ENCODE data around the gene METTL17.
"Not testable (repeated sequence)": the region's sequence is repeated elsewhere in the genome, so short reads cannot be mapped to it uniquely, and the experiment has no call there.

METTL17 gene

DNA sequence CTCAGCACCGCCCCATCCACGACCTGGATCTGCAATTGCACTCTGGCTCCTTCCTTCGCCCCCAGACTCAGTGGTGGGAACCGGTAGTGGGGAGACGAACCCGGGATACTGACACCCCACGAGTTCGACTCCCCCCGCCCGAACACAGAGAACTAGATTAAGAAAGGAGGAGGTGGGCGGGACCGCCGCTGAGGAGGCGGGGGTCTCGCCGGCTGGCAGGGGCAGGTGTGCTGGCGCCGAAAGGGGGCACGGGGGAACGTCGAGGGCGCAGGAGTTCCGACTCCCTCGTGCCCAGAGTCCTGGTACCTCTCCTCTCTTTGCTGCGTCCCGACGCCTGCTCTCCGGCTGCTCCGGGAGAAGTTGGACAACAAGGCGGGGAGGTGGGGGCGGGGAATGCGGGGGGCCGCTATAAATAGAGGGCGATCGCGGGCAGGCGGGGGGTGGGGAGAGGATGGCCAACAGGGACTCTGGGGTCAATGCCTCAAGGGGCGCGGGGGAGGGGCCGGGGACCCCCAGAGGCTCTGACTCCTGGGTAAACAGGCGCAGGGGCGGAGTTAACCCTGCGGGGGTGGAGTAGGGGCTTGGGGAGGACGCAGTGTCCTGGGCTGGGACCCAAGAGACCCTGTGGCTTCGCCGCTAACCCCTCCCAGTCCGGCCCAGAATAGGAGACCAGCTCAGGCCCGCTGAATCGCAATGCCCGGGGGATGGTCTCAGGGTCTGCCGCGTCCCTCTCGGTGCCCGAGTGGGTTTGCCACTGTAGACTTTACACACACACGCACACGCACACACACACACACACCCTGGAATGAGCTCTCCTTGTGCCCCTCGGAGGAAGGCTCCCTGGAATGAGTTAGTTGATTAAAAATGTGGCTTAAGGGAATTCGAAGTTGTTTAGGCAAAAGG lies 35.8 kb downstream of the METTL17 start:
- DNase-seq: no peak

DNA sequence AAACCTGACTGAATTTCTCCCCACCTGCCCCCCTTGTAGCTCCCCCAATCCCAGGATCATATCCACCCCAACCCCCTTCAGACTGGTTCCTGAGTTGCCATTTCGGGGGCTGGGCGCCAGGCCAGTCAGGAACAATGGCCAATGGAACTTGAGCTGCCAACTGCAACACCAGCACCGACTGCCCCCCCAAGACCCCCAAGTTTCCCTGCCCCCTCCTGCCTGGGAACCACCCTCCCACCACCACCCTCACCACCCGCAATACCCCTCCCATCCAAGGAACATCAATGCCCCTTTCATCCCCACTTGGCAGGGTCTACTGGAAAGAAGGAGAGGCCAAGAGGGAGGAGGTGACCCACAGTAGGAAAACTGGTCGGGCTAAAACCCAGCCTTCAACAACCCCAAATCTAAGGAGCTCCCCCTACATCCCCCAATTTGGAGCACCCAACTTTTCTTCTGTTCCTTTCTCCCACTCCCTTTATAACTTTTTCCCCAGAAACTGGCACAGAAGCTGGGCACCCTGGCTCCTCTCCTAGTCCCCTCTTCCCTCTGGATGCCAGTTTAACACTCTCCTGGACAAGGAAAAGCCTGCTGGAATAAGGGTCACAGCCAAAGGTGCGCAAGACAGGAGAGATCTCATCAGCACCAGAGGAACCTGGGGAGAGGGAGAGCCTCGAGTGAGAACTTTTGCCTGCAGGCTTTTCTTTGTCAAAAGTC lies 36.7 kb downstream of the METTL17 start:
- DNase-seq: no peak

DNA sequence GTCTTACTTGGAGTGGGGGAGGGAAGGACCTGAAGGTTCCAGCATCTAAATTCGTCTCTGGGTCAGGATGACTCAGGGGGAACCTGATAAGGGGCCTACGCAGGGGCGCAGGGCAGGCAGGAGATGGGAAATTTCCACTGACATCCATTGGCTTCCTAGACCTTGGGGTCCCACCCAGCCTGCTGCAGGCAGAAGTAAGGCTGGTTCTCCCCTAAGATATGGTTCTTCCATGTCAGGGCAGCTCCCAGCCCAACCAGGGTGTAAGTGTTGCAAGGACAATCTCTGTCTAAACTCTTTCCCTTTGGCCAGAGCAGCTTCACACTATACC lies 37.2 kb downstream of the METTL17 start:
- no peak for DNase-seq

DNA sequence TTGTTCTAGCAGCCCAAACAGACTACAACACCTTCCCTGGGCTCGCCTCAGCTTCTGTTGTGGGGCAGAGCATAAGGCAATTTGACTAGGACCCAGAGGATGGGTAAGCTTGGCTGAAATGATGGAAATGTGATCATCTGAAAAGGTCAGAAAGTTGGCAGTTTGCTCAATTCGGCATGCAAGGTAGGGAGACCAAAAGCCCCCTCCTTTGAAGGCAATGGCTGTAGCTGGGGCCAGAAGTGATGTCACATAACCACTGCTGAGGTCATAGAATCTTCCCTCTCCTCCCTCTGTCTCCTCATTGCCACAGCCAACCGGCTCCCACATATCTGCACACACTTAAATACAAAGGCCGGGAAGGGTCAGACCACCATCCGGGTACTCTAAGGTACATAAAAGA lies 40.1 kb downstream of the METTL17 start, which contains the start of gene TPPP2:
TPPP2 (plus strand) TSS at position 301 of the 400 bp plus-strand sequence. CDS start 365 bp downstream, outside the sequence.
- DNase-seq: no peak

DNA sequence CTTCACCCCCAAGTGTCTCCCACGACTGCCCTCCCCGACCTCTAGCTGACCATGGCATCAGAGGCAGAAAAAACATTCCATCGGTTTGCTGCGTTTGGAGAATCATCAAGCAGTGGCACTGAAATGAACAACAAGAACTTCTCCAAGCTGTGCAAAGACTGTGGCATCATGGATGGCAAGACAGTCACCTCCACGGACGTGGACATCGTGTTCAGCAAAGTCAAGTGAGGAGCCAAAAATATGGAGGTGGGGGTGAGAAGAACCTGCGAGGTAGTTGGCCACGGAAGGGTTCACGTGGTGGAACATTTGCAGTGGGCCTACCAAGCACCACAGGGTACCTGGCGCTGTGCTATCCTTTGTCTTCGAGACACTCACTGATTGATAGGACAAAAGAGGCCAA lies 40.8 kb downstream of the METTL17 start:
- DNase-seq: no peak

DNA sequence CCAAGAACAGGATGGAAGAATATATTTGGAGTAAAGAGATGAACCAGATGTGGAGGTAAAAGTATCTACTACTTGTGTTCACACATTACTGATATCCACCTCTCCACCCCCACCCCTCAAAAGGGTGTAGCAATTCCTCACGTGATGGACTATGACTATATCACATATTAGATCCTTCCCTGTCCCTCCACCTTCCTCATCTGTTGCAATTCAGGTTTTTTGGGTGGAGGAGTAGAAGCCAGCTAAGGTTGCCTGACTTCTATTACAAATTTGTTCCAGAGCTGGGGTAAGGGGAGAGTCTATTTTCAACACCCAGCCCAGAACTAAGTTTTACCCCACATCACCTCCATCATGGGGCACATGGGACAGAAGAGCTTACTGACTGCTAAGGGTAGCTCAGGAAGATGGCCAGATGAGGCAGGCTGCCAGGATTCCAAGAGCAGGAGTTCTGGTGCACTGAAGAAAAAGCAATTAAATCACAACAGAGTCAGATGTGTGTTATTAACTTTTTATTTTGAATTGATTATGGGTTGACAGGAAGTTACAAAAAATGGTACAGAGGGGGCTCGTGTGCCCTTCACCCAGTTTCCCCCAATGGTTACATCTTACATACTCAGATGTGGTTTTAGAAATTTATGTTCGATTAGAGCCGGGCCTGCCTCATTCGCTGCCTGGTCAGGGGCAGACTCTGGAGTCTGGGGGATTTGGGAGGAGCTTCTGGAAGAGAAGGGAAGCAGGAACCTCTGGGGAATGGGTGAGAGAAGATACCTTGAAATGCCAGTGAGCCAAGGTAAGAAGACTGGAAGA lies 42.7 kb downstream of the METTL17 start:
- DNase-seq: no peak

DNA sequence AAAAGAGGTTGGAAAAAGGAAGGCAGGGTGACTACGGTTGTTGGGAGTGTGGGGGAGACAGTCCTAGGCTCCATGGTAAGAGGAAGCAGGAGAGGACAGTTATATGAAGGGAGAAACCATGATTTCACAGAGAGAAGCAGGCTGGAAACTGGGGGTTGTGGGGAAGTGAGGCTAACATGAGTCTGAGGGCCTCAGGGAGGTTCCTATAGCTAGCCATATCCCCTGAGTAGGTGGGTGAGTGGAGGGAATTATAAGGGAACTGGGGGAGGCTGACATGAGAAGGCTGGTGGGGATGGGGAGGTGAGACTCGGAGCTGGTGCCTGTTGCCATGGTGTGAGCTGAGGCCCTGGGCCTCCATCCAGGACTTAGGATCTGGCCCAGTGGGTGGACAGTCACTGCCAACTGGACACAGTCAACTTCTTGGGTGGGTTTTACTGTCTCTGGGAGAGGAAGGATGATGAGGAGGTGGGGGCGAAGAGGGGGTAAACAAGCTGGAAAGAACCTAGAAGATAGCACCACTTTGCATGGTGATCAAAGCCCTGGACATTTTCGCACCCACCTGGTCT lies 43.4 kb downstream of the METTL17 start:
- DNase-seq: no peak

DNA sequence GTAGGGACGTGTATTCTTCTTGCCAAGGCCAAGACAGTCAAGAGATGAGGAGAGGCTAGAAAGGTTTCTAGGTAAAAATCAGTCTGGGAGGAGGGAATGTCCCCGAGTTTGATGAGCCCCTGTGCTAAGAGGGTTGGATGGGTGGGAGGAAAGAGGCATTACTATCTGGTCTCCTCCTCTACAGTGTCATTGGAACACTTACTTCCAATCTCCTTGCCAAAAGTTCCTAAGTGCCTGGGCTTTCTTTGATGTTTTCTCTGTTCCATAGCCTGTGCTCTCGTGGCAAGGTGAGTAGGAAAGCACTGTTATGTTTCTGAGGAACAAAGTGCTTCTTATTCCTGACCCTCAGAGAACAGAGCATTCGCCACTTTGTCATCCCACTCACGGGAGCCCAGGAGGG lies 44.9 kb downstream of the METTL17 start, which contains the start of gene RNASE13:
RNASE13 (minus strand) TSS at position 101 of the 400 bp plus-strand sequence. CDS start 519 bp downstream, outside the sequence.
- no peak for DNase-seq

DNA sequence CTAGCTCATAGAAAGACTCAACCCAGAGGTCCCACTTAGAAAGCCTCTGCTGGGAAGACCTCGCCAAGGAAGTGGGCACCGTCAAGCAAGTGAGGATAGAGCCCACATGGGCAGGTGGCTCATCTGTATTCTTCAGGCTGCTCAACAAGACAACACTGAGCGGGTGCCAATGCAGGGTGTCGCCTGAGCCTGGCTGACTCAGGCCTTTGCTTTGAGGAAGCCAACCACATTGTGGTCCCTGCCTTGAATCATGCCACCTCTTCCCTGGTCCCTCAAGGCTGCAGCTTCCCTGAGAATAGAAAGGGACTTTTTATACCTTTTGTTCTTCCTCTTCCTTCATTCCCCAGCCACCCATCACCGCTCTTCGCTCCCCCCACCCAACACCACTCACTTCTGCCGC lies 47.0 kb downstream of the METTL17 start:
- no peak for DNase-seq

DNA sequence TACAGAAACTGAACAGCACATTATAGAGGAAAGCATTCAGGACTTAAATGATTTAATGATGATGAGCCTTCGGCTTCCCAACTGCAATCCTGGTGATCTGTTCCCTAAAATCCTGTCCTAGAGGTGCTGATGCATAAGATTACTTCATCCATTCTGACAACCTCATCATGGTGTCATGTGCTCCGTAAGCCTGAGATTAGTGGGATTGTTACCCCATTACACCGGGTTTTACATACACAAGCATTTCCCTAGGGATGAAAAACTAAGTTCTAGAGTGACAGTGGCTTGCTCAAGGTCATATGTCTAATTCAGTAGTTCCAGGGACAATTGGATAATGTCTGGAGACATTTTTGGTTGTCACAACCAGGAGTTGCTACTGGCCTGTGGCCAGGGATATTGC lies 47.4 kb downstream of the METTL17 start:
- DNase-seq: no peak

DNA sequence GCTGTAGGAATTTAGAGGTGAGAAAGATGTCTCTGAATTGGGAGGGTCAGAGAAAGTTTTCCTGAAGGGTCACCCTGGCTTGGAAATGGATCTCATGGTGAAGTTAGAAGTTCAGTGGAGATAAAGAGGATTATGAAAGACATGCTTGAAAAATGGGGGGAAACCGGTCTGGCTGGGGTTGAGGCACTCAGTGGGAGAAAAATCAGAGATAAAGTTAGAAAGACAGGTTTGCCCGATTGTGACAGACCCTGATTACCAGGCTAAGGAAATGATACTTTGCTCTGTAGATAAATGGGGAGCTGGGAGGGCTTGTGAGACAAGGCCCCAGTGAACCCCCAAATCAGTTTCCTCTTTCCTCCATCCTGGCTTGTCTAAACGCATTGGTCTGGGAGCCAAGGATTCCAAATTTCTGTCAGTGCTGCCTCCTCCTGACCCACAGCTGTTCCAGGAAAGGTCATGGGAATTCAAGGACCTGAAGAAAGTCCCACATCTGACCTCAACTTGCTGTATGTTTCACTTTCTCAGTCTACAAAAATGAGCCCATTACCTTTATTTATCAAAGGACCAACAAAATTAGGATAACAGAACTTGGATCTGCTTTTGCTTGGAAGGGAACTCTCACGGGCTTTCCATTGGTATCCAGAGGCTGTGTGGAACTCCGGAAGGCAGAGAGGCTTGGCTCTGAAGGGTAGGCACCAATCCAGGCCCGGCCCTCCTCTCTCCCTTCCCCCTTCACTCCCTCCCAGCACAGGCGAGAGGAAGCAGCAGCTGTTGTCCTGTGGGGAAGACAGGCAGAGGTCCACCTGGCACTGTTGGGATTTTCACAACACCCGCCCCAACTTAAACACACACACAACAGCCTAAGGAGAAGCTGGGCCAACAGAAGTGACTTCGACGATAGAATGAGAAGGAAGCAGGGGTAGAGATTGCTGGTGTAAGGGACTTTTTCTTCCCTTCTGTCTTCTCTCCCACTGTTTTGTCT lies 49.0 kb downstream of the METTL17 start:
- DNase-seq: no peak

DNA sequence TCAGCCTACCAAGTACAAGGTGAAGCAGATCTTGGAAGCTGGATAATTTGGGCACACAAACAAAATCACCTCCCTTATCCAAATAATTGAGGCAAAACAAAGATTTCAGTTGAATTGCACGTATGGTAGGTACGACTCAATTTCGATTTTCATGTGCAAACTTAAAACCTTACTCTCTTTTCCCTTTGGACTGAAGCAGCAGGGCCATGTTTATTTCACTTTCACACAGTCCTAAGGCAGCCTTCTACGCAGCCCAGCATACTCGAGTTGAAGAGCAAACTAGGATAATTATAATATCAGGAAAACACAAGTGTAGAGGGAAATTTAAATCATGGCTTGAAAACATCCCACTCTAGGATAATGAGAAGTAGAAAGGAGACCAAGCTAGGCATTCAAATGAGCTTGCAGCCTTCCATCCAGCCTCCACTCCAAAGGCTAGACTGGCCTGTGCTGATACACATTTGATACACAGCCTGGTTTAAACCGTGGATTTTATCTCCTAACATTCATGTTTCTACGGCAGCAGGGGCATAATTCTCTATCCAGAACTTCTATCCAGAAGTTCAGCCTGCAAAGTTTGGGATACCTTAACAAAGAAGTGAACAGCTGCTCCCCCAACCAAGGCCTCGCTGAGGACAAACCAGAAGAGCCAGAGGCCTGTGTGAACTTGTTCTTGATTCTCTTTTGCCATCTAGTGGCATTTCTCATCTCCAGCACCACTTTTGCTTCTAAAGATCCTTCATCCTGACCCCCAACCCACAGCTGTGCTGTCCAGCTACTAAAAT lies 50.0 kb downstream of the METTL17 start:
- DNase-seq: no peak

DNA sequence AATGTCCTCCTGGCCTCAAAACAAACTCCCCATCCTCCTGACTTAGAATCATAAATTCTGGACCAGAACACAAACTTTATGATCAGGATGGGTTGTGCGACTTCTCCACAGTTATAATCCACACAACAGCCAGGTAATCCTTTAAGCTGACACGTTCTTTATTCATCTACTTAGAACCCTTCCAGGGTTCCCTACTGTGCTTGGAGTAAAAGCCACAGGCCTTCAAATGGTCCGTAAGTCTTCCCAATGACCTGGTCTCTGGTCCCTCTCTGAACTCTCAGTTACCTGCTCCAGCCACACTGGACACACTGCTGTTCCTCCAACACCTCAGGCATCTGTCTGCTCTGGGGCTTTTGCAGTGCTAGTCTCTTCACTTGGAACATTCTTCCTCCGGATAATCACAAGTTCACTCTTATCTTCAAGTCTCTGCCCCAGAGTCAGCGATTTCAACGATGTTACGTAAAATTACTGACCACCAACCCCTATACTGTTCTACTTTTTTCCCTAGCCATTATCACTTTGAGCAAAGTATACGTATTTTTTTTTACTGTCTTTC lies 50.7 kb downstream of the METTL17 start:
- DNase-seq: no peak

DNA sequence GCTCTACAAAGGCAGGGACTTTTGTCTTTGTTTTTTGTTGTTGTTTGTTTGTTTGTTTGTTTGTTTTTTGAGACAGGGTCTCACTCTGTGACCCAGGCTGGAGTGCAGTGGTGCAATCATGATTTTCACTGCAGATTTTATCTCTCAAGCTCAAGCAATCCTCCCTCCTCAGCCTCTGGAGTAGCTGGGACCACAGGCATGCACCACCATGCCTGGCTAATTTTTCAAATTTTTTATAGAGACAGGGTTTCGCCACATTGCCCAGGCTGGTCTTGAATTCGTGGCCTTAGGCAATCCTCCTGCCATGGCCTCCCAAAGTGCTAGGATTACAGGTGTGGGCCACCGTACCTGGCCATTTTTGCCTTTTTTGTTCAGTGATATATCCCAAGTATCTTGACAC lies 51.2 kb downstream of the METTL17 start:
- DNase-seq: not testable (repeated sequence)

DNA sequence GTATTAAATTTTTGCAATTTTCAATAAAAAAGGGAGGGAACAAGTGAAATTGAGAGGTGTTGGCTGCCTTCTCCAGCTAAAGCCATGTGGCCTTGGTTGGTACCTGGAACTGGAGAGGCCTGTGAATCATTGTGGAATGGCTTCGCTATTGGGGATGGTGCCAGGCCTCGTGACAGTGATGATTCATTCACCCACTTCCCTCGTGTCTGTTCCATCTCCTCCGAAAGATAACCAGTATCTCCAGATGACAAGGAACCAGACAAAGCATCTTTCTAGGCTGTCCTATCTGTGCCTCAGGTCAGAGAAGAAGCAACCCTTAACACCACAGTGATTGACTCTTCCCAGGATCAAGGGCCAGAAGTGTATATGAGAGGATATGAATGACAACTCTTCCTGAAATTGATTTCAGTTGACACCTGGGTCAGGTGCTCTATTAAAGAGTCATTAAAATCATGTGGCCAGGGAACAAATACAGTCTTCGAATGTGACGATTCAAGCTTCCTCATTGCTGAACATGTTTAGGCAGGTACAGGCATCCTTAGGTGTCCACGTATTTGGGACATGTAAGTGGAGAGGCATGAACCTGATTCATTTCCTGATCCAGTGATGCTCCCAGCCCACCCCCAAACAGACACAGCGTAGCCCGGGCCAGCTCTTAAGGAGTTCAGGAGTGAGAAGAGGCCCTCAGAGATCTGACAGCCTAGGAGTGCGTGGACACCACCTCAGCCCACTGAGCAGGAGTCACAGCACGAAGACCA lies 52.1 kb downstream of the METTL17 start, which contains the start of gene RNASE7:
RNASE7 (plus strand) TSS at position 687 of the 758 bp plus-strand sequence. CDS start 631 bp downstream, outside the sequence.
- DNase-seq: no peak

DNA sequence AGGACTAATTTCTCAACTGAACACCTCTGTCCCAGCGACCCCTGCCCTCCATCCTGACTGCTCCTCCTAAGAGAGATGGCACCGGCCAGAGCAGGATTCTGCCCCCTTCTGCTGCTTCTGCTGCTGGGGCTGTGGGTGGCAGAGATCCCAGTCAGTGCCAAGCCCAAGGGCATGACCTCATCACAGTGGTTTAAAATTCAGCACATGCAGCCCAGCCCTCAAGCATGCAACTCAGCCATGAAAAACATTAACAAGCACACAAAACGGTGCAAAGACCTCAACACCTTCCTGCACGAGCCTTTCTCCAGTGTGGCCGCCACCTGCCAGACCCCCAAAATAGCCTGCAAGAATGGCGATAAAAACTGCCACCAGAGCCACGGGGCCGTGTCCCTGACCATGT lies 53.1 kb downstream of the METTL17 start:
- no peak for DNase-seq

DNA sequence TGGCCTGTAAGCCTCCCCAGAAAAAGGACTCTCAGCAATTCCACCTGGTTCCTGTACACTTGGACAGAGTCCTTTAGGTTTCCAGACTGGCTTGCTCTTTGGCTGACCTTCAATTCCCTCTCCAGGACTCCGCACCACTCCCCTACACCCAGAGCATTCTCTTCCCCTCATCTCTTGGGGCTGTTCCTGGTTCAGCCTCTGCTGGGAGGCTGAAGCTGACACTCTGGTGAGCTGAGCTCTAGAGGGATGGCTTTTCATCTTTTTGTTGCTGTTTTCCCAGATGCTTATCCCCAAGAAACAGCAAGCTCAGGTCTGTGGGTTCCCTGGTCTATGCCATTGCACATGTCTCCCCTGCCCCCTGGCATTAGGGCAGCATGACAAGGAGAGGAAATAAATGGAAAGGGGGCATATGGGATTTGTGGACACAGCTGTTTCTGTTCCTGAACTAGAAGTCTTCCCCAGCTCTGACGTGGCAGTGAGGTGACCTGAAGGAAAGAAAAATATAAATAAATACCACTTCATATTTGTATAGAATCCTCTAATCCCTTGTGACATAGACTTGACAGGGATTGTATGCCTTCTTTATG lies 53.7 kb downstream of the METTL17 start:
- DNase-seq: no peak

DNA sequence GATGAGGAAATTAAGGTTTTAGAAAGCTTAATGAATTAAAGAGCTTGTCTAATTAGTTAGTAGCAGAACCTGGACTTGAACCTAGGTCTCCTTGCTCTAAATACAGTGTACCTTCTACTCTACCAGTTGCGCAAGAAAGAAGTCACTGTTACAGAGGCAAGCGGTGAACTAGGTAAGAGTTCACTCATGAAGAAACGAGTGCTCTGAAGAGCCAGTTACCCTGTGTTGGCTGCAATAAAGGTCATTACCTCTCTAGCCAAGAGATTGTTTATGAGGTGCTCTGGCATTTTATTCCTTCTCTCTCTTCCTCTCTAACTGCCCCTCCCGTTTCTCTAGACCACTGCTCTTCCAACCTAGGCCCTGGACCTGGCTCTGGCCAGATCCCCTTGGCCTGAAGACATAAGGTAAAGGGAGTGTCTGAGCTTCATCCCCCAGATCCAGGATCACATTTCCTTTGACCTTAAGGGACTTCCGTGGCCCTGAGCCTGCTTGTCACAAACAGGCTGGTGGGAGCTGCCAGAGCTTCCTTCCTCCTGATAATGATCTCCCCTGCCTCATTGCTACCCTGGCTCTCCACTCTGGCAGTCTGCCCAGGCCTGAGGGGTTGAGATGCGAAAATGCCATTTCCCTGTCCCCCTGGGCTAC lies 54.3 kb downstream of the METTL17 start:
- DNase-seq: no peak
